Peyer's patch (tissue), 4 donors: ENCODE data around the gene NCOA7.

Experiments used
- POLR2A ChIP-seq, 2 donors: fragments of 450-650 bp; IDR thresholded peaks; one replicate each; pipeline ENCODE4 v1.5.1; 2017; ENCODE audit warnings: antibody characterized with exemption in 2 of 2, mild to moderate bottlenecking in 2 of 2, moderate library complexity in 2 of 2
- TF ChIP-seq, protein P1 (sequence below), 6 experiments: fragments of 450-650 bp in 4 of 6; fragments of 200-600 bp in 2 of 6; sonication (generic) in 1 of 6; IDR thresholded peaks; one replicate each; pipeline ENCODE4 v1.5.1; 2017 to 2019; ENCODE audit warnings: antibody characterized with exemption in 6 of 6, mild to moderate bottlenecking in 3 of 6, moderate library complexity in 1 of 6

- TF ChIP-seq, protein P1, sequence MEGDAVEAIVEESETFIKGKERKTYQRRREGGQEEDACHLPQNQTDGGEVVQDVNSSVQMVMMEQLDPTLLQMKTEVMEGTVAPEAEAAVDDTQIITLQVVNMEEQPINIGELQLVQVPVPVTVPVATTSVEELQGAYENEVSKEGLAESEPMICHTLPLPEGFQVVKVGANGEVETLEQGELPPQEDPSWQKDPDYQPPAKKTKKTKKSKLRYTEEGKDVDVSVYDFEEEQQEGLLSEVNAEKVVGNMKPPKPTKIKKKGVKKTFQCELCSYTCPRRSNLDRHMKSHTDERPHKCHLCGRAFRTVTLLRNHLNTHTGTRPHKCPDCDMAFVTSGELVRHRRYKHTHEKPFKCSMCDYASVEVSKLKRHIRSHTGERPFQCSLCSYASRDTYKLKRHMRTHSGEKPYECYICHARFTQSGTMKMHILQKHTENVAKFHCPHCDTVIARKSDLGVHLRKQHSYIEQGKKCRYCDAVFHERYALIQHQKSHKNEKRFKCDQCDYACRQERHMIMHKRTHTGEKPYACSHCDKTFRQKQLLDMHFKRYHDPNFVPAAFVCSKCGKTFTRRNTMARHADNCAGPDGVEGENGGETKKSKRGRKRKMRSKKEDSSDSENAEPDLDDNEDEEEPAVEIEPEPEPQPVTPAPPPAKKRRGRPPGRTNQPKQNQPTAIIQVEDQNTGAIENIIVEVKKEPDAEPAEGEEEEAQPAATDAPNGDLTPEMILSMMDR (IDR thresholded peaks at IDR 0.05) = no peak
- TF ChIP-seq POLR2A (IDR thresholded peaks at IDR 0.05) = no peak
These were observed 7.2 kb downstream of the NCOA7 start for GRCh38 chr6:125797886-125798444.
